T47D (cell line): ENCODE measurements around the gene GALNT17.

Source experiments
- DNase-seq, 2 experiments: peaks; one replicate each; pipeline versions ENCODE4 v3.0.0 to v3.0.0-alpha.2; 2011 to 2012; ENCODE audit warnings: low read depth in 1 of 2, low spot score in 1 of 2
- JUND ChIP-seq: IDR thresholded peaks from 2 replicates; pipeline ENCODE4 v1.6.1; 2012; ENCODE audit warnings: low read depth
- in situ Hi-C: cut with HindIII; loops from 2 replicates; pipeline ENCODE4 v1.10.0; 2016; ENCODE audit warnings: low sequenced_read_pairs, low pct_unique_long_range_greater_than_20kb

GALNT17 gene

DNA sequence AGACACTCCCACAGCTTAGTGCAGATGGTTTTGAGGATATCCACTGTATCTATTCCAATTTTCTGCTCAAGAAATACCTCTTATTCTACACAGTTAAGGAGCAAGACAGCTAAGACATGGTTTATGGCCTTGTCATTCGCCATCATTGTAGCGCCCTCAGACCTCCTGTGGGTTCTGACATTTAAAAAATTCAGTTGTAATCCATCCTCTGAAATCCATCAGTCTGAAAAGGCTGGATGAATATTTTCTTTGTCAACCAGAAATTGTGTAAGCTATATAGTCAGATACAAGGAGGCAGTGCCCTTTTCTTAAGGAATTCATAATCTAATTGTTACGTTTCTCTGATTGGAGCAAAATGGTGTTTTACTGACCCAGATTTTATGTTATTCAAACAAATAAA lies 353.6 kb downstream of the GALNT17 start:
- in situ Hi-C loops = no loop called here
- no peak for TF ChIP-seq JUND
- DNase-seq = no peak

GRCh38 chr7:71486414-71486813 lies 354.5 kb downstream of the GALNT17 start:
- in situ Hi-C loops = no loop called here
- DNase-seq = no peak
- no peak for TF ChIP-seq JUND

- in situ Hi-C loops = no loop called here
- no peak for DNase-seq
- no peak for TF ChIP-seq JUND
Measured at GRCh38 chr7:71486856-71487628, 355.1 kb downstream of the GALNT17 start.

- no peak for TF ChIP-seq JUND
- no peak for DNase-seq
Measured at GRCh38 chr7:71488308-71488707, 356.4 kb downstream of the GALNT17 start.

DNA sequence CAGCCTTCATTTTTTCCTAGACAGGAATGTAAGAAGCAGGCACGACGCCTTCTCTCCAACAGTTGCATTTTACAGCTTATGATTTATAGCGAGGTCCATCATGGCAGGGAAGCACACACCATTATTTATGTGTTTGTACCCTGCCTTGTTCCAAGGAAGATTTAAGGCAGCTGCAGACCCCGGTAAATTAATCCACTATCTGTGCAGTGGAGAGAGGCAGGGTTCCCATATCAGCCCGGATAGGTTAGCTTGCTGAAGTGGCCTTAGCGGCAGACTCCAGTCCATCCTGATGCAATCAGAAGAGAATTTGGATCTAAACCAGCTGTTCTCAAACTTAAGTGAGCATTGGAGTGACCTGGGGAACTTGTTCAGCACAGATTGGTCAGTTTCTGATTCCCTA lies 359.4 kb downstream of the GALNT17 start:
- DNase-seq = no peak
- in situ Hi-C loops = no loop called here
- no peak for TF ChIP-seq JUND

More at GRCh38 chr7:71488308-71488707, 356.4 kb downstream of the GALNT17 start:
- in situ Hi-C loops = no loop called here

DNA sequence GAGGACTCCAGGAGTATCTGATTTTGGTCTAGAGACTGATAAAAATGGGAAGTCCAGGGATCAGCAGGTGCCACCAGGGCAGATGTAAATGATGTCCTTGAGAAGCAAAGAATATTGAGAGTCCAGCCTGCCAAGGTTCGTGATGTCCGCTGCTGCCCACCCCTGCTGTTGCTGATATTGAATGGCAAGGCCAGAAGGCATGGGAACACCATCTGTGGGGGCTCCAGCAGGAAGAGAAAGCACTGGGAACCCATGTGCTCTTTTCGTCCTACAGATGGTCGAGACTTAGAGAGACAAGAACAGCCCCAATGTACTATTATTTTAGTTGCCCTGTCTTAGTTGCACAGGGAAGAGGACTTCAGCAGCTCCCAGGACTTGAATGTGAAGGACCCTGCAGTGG lies 363.9 kb downstream of the GALNT17 start:
- DNase-seq = no peak
- TF ChIP-seq JUND = no peak
- in situ Hi-C loops = no loop called here

- TF ChIP-seq JUND = no peak
- in situ Hi-C loops = no loop called here
- no peak for DNase-seq
Measured at GRCh38 chr7:71497256-71497946, 365.5 kb downstream of the GALNT17 start.

GRCh38 chr7:71498381-71498780 lies 366.4 kb downstream of the GALNT17 start:
- in situ Hi-C loops = no loop called here
- DNase-seq = no peak
- TF ChIP-seq JUND = no peak

GRCh38 chr7:71504697-71505441 lies 372.9 kb downstream of the GALNT17 start:
- DNase-seq = no peak
- in situ Hi-C loops = no loop called here
- TF ChIP-seq JUND = no peak

DNA sequence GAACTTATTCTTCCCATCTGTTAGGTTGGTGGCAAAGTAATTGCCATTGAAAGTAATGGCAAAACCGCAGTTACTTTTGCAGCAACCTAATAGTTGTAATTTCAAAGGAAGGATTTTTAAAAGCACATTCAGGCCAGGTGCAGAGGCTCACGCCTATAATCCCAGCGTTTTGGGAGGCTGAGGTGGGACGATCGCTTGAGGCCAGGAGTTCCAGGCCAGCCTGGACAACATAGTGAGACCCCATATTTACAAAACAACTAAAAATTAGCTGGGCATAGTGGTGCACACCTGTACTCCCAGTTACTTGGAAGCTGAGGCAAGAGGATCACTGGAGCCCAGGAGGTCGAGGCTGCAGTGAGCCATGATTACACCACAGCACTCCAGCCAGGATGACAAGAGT lies 374.9 kb downstream of the GALNT17 start:
- DNase-seq = no peak
- TF ChIP-seq JUND = no peak
- in situ Hi-C loops = no loop called here

- in situ Hi-C loops = no loop called here
- TF ChIP-seq JUND = no peak
- no peak for DNase-seq
Measured at GRCh38 chr7:71507680-71508602, 376.0 kb downstream of the GALNT17 start.

- in situ Hi-C loops = no loop called here
- TF ChIP-seq JUND = no peak
- no peak for DNase-seq
Measured at GRCh38 chr7:71509381-71509780, 377.4 kb downstream of the GALNT17 start.
